Measurements from ENCODE around the gene CACNA1A. TPM values are rescaled to one million over a fixed set of nuclear protein-coding genes. Genes with fewer than 3 reads are reported as not detected.

The CACNA1A gene
- total and polyA plus RNA-seq, 11 donors = 0.17 to 1.2 (median 0.67) TPM

DNA sequence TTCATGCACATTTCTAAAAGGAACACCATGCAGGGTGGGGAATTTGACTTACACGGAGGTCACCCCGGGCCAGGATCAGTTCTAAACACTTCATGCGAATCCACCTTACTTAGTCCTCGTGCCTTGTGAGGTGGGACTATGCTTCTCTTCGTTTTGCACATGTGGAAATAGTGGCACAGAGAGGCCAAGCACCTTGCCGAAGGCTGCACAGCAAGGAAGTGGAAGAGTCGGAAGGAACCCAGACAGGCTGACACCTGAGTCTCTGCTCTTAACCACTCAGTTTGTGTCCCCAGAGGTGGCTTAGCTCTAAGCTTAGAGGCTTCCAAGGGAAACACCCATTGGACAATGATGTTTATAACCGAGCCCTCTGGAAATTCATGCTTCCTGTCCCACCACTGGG lies 150.1 kb downstream of the CACNA1A start:
- peaks cover 0 to 9% (median 0%) of the 10 kb centered on the region in 9 donors for H3K27me3 ChIP-seq
- no peak overlapping the region for H3K27ac ChIP-seq
- no peak for TF ChIP-seq POLR2A (IDR thresholded peaks at IDR 0.05)
- TF ChIP-seq, protein P1, sequence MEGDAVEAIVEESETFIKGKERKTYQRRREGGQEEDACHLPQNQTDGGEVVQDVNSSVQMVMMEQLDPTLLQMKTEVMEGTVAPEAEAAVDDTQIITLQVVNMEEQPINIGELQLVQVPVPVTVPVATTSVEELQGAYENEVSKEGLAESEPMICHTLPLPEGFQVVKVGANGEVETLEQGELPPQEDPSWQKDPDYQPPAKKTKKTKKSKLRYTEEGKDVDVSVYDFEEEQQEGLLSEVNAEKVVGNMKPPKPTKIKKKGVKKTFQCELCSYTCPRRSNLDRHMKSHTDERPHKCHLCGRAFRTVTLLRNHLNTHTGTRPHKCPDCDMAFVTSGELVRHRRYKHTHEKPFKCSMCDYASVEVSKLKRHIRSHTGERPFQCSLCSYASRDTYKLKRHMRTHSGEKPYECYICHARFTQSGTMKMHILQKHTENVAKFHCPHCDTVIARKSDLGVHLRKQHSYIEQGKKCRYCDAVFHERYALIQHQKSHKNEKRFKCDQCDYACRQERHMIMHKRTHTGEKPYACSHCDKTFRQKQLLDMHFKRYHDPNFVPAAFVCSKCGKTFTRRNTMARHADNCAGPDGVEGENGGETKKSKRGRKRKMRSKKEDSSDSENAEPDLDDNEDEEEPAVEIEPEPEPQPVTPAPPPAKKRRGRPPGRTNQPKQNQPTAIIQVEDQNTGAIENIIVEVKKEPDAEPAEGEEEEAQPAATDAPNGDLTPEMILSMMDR (IDR thresholded peaks at IDR 0.05) = no peak
- H3K4me1 ChIP-seq = no peaks in the 10 kb centered on the region
- ATAC-seq = no peak
- H3K4me3 ChIP-seq = no peak overlapping the region
- intact Hi-C loops (cut with DNase I) = no loop called here
- peaks cover 0 to 15% (median 5%) of the 10 kb centered on the region in 12 donors for H3K9me3 ChIP-seq
- 75 to 80% (median 78%) methylated on average over 8 of the region's 8 CpGs for WGBS, 4 donors
- no peak for DNase-seq
- H3K36me3 ChIP-seq = no peaks in the 10 kb centered on the region

DNA sequence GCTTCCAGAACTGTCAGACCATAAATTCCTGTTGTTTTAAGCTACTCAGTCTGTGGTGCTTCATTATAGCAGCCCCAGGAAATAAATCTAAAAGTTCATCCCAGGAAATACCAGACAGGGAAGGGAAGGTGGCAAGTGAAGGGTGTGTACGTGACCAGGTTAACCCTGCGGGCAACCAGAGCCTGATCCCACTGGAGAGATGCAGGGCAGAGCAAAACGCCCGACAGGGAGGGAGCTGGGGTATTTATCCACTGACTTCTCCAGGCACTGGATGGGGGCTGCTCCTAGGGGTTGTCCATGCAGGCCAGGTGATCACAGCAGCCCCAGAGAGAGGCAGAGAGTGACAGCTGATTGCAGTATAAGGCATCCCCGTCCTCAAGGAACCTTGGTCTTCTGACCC lies 150.9 kb downstream of the CACNA1A start:
- 47 to 66% (median 63%) methylated on average over 5 of the region's 5 CpGs for WGBS, 4 donors
- no peaks in the 10 kb centered on the region for H3K36me3 ChIP-seq
- DNase-seq (no peak), ATAC-seq (no peak)
- TF ChIP-seq POLR2A (IDR thresholded peaks at IDR 0.05) = no peak
- TF ChIP-seq, protein P1 (IDR thresholded peaks at IDR 0.05) = no peak
- H3K4me1 ChIP-seq = no peaks in the 10 kb centered on the region
- H3K9me3 ChIP-seq = peaks cover 0 to 19% (median 7%) of the 10 kb centered on the region in 12 donors
- no peak overlapping the region for H3K27ac ChIP-seq
- intact Hi-C loops (cut with DNase I) = no loop called here
- H3K4me3 ChIP-seq = no peak overlapping the region
- peaks cover 0 to 6% (median 0%) of the 10 kb centered on the region in 9 donors for H3K27me3 ChIP-seq

DNA sequence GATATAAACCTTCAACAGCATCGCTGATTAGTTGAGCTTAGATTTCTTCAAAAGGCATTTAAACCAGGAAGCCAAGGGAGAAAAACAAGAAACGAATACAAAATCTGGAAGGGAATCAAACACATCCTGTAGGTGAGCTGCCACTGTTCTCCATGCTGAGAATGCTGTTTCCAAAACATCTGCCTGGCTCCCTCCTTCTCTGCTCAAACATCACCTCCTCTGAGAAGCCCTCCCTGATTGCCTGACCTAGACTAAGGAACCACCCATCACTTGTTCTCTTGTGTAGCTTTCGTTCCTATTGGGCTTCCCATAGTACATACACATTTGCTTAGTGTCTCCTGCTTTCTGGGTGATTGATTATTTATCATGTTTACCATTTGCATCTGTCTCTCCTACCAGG lies 152.7 kb downstream of the CACNA1A start:
- H3K4me3 ChIP-seq = no peak overlapping the region
- no peak for TF ChIP-seq POLR2A (IDR thresholded peaks at IDR 0.05)
- TF ChIP-seq, protein P1 (IDR thresholded peaks at IDR 0.05) = no peak
- H3K27ac ChIP-seq = no peak overlapping the region
- 66 to 80% (median 73%) methylated on average over 3 of the region's 3 CpGs for WGBS, 4 donors
- ATAC-seq (no peak), DNase-seq (no peak)
- intact Hi-C loops (cut with DNase I) = no loop called here
- H3K9me3 ChIP-seq = peaks cover 0 to 21% (median 4%) of the 10 kb centered on the region in 12 donors
- no peaks in the 10 kb centered on the region for H3K36me3 ChIP-seq
- peaks cover 0 to 10% (median 0%) of the 10 kb centered on the region in 9 donors for H3K27me3 ChIP-seq
- no peaks in the 10 kb centered on the region for H3K4me1 ChIP-seq

DNA sequence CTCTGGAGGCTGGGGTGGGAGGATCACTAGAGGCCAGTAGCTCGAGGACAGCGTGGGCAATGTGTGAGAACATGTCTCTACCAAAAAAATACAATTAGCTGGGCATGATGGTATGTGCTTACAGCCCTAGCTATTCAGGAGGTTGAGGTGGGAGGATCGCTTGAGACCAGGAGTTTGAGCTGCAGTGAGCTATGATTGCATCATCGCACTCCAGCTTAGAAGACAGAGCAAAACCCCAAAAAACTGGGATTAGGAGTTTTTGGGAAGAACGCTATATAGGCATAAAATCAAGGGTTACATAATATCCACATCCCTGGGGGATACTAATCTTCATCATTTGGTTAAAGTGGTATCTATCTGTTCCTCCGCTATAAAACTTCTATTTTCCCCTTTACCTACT lies 155.5 kb downstream of the CACNA1A start:
- ATAC-seq (no peak), DNase-seq (no peak)
- H3K4me1 ChIP-seq = no peaks in the 10 kb centered on the region
- intact Hi-C loops (cut with DNase I) = no loop called here
- TF ChIP-seq, protein P1 (IDR thresholded peaks at IDR 0.05) = no peak
- no peak for TF ChIP-seq POLR2A (IDR thresholded peaks at IDR 0.05)
- no peak overlapping the region for H3K4me3 ChIP-seq
- no peaks in the 10 kb centered on the region for H3K36me3 ChIP-seq
- H3K9me3 ChIP-seq = peaks cover 0 to 21% (median 4%) of the 10 kb centered on the region in 12 donors
- 85 to 90% (median 90%) methylated on average over 6 of the region's 6 CpGs for WGBS, 4 donors
- H3K27me3 ChIP-seq = peaks cover 0 to 17% (median 0%) of the 10 kb centered on the region in 9 donors
- no peak overlapping the region for H3K27ac ChIP-seq

Data from heart left ventricle (tissue), 16 donors.